Stimulated activated CD8-positive, alpha-beta memory T cell treated with anti-CD3 and anti-CD28 coated beads, Interleukin-4, amount 100 ng/mL, for 4 hours (primary cell): ENCODE measurements around the gene SLC37A1.

ENCODE experiments used
- DNase-seq, 2 donors: peaks; one replicate each; pipeline ENCODE4 v3.0.0-alpha.2; 2020; ENCODE audit warnings: low read depth in 2 of 2, low spot score in 1 of 2

SLC37A1 gene

DNA sequence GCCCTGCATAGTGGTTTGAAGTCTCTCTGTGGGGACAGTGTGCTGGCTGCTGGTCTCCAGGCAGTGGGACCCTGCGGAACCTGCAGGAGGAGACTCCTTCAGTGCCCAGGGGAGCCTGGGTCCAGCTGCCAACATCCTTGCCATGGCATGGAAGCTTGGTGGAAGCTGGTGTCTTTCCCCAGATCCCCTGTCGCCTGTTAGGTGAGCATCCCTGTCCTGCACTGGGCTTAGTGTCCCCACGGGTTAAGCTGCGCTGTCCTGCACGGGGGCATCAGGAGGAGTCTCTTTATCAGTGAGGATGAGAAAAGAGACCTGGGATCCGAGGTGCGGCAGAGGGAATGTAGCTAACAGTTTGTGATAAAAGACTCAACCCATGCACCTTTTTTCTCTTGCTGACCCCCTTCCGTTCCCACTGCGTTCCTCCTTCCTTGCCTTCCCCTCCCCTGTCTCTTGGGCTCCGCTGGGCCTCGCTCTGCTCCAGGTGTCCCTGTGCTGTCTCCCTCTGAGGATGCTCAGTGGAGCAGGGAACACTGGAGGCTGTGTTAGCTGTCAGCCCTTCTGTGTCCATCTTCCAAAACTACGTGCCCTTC is 59.3 kb downstream of the SLC37A1 start:
- DNase-seq: no peak

DNA sequence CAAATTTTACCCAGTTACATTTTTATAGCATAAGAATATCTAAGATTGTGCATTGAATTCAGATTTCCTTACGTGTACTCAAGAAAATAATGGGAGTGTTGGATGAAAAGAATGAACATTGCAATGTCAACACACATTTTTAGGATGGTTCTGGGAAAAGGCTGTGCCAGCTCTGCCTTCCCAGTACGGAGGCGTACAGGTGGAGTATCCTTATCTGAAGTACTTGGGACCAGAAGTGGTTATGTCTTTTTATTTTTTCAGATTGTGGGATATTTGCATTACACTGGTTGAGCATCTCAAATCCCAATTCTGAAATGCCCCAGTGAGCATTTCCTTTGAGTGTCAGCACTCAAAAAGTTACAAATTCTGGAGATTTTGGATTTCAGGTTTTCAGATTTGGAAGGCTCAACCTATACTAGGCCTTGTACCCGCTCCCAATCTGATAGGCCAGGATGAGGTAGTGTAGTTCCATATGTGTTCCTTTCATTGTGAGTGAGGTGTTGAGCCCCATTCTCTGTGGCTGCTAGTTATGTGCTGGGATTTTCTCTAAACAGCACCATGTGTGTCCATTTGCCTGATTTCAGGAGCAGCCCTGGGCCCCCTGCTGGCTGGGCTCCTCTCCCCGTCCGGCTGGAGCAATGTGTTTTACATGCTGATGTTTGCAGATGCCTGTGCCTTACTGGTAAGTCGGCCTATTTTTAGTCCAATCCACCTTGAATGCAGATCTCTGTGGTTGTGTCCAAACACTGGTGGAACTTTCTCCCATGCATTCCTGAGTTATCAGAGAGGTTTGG is 60.8 kb downstream of the SLC37A1 start:
- no peak for DNase-seq

DNA sequence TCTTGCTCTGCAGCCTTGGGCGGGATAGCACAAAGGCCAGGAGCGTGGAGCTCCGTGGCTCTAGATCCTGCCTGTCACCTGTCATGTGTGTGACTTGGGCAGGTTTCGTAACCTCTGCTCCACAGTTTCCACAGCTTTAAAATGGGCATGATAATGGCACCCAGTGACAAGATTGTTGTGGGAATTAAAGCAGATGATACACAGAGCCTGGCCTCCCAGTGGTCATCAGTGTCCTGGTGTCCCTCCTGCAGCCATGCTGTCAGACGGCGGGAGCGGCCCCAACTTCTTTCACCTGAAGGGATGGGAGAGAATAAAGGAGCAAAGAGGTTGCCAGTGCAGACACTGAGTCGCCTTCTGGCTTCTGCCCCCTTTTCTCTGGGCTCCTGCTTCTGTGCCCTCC is 61.5 kb downstream of the SLC37A1 start:
- no peak for DNase-seq

DNA sequence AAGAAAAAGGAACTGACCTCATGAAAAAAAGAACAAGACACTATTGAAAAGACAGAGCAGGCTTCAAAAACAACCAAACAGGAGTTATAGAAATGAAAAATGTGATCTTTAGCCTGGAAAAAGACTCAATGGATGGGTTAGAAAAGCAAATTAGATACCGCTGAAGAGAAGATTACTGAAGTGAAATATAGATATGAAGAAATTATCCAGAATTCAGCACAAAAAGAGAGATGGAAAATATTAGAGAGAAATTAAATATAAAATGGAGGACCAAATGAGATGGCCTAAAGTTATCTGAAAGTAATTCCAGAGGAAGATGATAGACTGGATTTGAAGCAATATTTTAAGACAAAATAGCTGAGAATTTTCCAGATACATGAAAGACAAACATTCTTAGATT is 63.0 kb downstream of the SLC37A1 start:
- DNase-seq: no peak

DNA sequence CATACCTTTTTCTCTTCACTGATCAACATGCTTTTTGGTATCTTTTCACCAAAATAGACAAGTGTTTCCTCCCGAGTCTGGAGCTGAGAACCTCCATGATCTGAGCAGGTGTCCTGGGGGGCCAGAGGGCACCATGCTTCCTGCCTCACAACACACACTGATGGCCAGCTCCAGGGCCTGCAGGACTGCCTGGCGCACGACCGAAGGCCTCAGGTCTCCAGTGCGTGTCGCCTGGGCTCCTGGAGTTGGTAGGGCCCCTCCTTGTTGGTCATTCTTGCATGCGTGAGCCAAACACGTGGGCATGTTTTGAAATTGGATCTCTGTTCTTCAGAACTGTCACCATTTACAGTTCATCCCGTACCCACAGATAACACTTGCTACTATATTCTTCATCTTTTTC is 64.4 kb downstream of the SLC37A1 start:
- no peak for DNase-seq

DNA sequence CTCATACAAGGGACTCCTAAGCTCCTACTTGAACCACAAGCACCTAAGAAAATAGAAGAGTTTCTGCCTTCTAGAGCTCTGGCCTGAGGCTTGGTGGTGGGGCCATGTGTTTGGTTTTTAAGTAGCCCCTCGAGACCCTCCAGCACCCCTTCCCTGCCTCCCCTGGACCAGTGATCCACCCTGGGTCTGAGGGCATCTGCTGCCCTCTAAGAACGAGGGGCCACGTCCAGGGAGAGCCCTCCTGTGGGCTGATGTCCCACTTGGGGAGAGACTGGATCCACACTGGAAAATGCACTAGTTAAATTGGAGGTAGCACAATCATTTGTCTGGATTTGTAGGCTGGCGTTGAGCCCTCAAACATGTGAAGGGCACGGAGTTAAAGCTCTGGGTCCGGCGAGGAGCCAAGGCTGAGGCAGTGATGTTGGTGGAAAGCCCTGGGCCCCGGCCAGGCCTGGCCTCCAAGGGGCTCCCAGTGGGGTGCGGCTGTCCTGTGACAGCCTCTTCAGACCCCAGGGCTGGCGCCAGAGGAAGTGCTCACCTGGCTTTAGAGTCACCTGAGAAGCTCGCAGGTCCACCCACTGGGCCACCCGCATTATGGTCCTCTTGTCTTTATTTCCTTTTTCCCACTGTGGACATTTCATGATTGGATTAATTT is 65.2 kb downstream of the SLC37A1 start:
- DNase-seq: no peak

DNA sequence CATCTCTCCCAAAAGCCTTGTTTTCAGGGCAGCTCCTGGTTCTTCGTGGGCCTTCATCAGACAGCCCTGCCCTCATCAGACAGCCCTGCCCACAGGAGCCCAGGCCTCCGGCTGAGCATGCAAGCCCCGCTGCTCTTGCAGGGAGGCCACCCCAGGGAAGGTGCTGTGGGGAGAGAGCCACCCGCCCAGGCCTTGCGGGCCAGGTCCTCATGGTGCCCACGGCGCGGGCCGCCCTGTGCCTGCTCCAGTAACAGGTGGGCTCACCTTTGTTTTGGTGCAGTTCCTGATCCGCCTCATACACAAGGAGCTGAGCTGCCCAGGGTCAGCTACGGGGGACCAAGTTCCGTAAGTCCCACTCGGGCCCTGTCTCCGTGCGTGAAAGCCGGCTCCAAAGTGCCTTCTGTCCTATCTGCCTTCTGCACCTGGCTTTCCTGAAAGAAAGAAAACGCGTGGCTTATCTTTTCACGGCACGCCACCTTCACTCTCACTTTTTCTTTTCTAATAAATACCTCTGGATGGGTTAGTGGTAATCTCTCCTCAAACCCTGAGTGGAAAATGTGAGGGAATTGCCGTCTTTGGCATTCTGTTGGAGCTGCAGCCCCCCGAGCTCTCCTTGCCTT is 65.9 kb downstream of the SLC37A1 start:
- no peak for DNase-seq

DNA sequence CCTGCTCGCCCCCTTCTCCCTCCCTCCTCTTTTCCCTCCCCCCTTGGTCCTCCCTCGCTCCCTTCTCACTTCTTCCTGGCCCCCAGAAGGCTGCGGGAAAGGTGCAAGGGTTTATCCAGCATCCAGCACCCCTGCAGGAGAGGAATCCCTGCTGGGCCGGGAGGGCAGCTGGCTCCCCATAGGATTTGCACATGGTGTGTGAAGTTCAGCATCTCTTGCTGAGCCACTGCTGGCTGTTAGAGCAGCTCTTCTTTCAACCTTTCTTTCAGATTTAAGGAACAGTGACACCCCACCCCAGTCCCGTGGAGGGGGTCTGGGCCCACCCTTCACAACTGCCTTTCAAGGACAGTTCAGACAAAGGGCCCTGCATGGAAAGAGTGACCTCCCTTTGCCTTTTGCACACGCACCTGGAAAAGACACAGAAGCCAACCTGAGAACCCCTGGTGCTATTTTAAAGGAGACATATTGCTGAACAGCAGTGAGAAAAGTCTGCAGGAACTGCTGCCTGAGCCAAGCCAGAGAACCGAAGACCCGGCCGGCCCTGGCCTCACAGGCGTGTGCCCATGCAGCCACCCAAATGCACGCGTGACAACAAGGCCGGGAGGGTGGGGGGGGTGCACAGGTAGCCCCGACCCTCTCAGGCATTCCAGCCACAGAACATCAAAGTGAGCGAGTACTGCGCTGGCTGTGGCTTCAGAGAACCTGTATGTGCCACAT is 66.6 kb downstream of the SLC37A1 start:
- no peak for DNase-seq

DNA sequence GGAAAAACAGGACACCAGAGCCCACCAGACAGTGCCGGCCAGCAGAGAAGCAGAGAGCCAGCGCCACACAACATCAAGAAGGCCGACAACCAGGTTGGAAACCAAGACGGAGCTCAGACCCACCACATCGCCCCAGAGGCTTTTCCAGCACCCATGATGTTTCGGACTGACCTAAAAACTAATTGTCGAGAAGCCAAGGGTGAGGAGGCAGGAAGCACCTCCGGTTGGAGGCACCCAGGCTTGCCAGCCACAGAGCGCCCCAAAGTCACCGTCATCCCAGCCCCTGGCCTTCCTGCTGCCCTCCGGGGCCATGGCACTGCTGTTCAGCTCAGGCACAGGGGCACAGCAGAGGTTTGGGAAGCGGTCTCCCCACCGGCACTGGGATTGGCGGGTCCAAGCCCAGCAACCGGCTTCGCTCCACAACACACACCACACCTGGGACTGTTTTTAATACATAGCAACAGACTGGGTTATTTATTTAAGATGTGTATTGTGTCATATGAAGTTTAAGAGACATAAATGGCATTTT is 67.2 kb downstream of the SLC37A1 start:
- no peak for DNase-seq

DNA sequence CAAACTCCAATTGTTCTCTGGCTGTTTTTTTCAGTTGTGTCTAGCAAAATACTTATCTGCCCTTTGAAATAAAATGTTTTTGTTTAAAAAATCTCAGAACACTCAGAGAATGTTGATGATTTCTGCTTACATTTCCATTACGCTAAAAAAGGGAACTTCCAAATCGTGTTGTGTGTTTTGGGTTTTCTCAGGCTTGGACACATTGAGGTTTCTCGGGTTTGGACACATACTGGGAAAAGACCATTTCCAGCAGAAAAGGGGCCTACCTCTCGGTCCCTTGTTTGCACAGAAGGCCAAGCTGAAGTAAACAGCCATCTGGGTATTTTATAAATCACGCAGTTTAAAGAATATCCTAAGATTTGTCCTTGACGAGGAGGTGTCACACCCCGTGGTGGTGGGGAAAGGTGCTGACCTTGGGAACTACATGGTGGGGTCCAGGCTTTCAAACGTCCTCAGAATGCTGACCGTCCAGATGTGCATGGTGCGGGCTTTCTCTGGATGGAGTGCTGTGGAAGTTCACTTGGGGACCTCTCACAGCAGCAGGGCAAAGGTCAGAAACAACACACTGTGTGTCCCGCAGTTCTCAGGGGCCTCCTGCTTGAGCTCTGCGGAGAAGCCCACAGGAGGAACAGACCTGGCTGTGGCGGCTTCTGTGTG is 67.8 kb downstream of the SLC37A1 start:
- DNase-seq: no peak

DNA sequence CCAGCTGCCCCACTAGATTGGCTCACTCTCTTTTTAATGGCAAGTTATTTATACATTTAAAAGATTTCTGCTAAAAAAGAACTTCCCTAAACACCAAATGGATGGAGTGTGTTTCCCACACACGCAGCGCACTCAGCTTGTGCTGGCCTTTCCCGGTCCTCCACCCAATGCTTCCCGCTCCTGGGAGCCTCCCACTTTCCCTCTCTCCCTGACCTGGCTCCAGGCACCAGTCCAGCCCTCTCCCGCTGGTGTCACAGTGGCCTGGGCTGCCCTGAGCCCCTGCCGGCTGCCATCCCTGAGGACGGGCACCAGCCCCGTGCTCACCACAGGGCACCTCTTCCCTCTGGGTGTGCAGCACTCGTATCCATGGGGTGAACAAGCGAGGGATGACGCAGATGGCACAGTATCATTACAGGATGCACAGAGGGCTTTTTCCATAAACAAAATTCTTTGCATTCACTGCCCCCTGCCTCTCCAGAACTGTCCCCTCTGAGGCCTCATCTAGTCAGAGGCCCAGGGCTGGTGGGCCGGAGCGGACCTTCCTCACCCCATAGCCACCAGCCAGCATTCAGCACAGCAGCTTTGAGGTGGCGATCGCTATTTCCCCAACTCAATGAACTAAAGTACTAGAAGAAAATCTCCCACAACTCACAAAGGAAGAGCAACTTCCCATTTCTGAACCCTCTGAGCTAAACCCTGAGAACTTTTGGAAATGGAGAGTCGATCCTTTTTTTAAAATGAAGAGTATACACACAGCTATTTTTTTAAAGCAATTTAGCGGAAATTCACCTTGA is 68.5 kb downstream of the SLC37A1 start:
- DNase-seq: no peak

DNA sequence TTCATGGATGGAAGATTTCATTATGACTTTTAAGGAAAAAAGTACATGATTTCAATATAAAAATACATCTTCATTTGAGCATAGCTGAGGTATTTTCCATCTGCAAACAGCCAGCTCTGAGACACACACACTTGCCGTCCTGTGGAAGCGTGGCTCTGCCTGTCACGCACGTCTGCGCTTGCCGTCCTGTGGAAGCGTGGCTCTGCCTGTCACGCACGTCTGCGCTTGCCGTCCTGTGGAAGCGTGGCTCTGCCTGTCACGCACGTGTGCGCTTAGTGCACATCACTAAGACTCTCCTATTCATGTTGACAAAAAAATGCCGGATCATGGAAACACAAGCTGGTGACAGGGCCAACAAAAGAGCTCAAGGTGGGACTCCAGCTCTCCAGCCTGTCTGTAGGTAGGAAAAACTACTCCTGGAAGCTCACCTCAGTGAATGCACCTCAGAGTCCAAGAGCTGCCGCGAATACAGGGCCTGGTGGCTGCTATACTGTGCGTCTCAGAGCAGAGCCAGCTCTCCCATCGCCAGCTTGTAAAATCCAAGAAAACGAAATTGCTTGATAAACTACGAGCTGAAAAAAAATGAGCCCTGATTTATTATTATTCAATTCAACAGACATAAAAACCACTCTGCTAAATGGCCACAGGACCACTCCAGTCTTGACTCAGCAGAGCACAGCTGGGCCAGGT is 69.3 kb downstream of the SLC37A1 start:
- no peak for DNase-seq

DNA sequence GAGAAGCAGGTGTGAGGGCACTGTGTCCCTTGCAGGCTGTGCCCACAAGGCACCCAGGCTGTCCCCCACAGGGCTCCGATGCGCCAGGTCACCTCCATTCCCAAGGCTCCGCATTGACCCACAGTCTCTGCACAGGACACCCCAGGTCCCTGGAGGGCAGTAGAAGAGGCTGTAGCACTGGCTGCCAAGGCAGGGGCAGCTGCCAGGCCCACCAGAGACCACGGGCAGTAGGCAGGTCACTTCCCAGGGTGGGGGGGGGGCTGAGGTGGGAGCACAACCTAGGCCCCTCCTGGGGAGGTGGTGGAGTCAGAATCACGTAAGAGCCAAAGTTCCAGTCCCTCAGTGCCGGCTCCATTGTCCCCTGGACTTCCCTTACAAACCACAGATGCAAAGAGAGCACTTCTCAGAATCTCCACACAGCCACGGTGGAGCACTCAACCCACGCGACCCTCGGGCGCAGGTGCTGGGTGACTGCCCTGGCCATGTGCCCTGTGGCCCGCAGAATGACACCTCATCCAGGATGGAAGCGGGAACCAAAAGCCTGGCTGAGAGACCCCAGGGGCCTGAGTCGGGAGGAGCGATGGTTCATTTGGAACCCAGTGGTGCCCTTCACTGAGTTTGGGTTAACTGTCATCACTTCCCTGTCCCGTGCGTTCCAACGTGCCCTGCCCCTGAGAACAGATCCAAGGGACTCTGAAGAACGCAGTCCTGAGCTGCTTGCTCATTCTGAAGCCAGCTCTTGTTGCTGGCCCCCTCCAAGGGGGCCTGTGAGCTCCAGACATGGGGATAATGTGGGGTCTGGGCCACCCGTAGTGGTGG is 70.0 kb downstream of the SLC37A1 start:
- DNase-seq: no peak

DNA sequence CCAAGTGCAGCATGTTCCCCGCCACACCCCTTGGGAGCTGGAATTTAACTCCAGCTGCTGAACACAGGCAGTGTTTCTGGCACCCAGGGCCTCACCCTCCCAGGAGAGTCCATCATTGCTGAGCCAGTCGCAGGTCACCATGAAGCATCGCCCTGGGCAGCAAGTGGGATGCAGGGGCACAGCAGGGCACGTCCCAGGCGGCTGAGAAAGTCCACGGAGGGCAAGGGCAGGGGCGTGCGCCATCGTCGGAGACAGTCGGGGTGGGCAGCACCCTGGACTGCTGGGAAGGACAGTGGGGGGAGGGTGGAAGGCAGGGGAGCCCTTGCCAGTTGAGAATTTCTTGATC is 70.6 kb downstream of the SLC37A1 start:
- DNase-seq: no peak

DNA sequence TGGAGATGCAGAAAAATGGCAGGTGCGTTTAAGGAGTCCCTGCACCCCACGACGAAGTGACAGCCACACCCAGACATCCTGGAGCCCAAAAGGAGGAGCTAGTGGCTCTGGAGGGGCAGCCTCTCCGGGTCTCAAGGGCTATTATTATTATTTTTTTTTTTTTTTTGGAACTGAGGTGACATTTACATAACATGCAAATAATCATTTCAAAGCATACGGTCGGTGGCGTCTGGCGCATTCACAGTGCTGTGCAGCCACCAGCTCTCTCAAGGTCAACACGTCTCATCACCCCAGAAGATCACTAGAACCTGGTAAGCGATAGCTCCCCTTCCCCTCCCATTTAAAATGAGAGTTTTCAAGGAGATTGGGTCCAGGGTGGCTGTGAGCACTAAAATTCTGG is 72.2 kb downstream of the SLC37A1 start:
- no peak for DNase-seq

DNA sequence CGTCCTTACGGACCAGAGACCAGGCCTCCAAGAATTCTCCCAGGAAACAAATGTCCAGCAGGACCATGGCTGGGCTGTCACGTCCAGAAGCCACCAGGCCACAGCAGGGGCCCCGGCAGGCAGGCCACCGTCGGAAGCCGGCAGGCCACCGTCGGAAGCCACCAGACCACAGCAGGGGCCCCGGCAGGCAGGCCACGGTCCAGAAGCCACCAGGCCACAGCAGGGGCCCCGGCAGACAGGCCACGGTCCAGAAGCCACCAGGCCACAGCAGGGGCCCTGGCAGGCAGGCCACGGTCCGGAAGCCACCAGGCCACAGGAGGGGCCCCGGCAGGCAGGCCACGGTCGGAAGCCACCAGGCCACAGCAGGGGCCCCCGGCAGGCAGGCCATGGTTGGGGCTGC is 72.8 kb downstream of the SLC37A1 start:
- DNase-seq: no peak

DNA sequence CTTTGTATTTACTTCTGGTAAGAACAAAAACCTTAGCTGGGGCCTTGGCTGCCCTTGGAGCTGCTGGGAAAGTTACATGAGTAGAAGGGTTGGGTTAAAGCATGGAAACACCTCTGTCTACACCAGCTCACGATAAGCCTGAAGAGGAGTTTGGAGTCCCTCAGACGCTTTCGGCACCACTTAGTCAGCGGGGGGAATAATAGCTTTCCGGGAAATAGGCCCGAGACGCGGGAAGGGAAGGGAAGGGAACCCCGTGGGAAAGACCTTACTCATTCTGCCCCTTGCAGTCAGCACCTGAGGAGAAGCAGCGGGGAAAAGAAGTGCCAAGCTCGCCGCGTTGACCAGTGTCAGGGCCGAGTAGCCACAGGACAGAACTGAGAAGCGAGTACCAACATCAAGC is 73.4 kb downstream of the SLC37A1 start:
- no peak for DNase-seq

DNA sequence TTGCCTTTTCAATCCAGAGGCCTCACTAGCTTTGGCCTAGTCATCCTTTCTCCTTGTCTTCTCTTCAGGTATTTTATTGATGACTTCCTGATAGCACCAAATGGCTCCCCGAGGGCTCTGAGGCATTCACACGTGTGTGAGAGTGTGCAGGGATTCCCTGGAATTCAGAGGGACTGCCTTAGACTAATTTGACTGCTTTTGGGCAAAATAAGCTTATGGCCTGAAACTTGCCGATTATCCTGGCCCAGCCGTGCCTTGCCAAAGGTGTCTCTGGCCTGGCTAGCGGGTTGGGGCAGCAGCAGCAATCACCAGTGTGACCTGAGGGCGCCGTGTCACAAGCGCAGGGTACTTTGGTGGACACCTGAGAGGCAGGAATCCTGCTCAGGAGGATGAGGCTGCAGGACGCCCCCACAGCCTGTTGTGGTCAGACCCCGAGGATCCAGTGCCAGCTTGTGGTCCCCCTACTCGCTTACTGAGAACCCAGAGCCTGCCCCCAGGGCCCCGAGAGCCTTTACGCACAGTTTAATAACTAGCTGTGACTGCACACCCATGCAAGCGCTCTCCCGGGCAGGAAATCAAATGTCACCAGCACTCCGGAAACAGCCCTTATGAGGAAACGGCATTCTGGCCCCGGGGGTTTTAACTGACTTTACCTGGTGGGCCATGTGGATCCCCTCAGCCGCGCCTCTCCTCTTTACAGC is 76.9 kb downstream of the SLC37A1 start:
- DNase-seq: no peak
